ENCODE measurements around the gene MRPL22. TPM values are rescaled to one million over a fixed set of nuclear protein-coding genes. Genes with fewer than 3 reads are reported as not detected.

Gene MRPL22
- total and polyA plus RNA-seq, 7 donors: 13.8 to 73.1 (median 40.0) TPM

GRCh38 chr5:154945695-154946301 is 4.9 kb downstream of the MRPL22 start:
- Histone ChIP-seq H3K4me1 (peaks cover 0 to 47% (median 25%) of the 10 kb centered on the region in 4 donors), H3K9me3 (no peaks in the 10 kb centered on the region), H3K27ac (no peak overlapping the region), H3K27me3 (no peaks in the 10 kb centered on the region), H3K36me3 (peaks cover 0 to 6% (median 0%) of the 10 kb centered on the region in 4 donors), H3K4me3 (no peak overlapping the region)
- intact Hi-C loops (cut with DNase I): loop anchor here (10.0 kb wide), 2 partner anchors 261 to 291 kb away; no protein-coding TSS in a partner anchor
- no peak for DNase-seq
- WGBS, 2 donors: 95 to 96% methylated on average over 2 of the region's 2 CpGs
- no peak for TF ChIP-seq POLR2A (IDR thresholded peaks at IDR 0.05)
- TF ChIP-seq, protein P1, sequence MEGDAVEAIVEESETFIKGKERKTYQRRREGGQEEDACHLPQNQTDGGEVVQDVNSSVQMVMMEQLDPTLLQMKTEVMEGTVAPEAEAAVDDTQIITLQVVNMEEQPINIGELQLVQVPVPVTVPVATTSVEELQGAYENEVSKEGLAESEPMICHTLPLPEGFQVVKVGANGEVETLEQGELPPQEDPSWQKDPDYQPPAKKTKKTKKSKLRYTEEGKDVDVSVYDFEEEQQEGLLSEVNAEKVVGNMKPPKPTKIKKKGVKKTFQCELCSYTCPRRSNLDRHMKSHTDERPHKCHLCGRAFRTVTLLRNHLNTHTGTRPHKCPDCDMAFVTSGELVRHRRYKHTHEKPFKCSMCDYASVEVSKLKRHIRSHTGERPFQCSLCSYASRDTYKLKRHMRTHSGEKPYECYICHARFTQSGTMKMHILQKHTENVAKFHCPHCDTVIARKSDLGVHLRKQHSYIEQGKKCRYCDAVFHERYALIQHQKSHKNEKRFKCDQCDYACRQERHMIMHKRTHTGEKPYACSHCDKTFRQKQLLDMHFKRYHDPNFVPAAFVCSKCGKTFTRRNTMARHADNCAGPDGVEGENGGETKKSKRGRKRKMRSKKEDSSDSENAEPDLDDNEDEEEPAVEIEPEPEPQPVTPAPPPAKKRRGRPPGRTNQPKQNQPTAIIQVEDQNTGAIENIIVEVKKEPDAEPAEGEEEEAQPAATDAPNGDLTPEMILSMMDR (IDR thresholded peaks at IDR 0.05): peak in 3 of 4 experiments; percentile 21 to 52 (median 43)

- no peak overlapping the region for H3K27ac ChIP-seq
- H3K4me3 ChIP-seq: no peak overlapping the region
- peaks cover 0 to 11% (median 0%) of the 10 kb centered on the region in 4 donors for H3K36me3 ChIP-seq
- no peak for DNase-seq
- no peaks in the 10 kb centered on the region for H3K9me3 ChIP-seq
- intact Hi-C loops (cut with DNase I): loop anchor here (10.0 kb wide), 2 partner anchors 263 to 293 kb away; no protein-coding TSS in a partner anchor
- H3K4me1 ChIP-seq: peaks cover 0 to 34% (median 11%) of the 10 kb centered on the region in 4 donors
- H3K27me3 ChIP-seq: no peaks in the 10 kb centered on the region
- 88 to 91% methylated on average over 6 of the region's 6 CpGs for WGBS, 2 donors
- TF ChIP-seq POLR2AphosphoS5 (IDR thresholded peaks at IDR 0.05) (no peak), POLR2A (IDR thresholded peaks at IDR 0.05) (no peak), EP300 (IDR thresholded peaks at IDR 0.05) (no peak)
- TF ChIP-seq, protein P1 (IDR thresholded peaks at IDR 0.05): no peak
Measured at GRCh38 chr5:154947778-154948177, 6.9 kb downstream of the MRPL22 start.

DNA sequence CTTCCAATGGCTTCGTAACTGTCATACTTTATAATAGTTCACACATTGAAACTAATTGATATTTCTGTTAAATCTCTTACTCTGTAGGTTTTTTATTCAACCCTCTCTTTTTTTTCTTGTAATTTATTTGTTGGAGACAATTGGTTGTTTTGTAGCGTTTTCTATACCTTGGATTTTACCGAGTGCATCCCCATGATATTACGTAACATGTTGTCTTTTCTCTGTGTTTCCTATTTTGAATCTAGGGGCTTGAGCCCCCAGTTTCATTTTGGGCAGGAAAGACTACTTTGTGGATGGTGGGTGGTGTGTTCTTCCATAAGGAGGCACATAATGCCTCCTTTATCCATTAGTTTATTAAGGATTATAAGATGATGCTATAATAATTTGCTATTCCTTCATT is 7.4 kb downstream of the MRPL22 start:
- Histone ChIP-seq H3K36me3 (peaks cover 0 to 13% (median 0%) of the 10 kb centered on the region in 4 donors), H3K4me1 (peaks cover 0 to 28% (median 7%) of the 10 kb centered on the region in 4 donors), H3K27ac (no peak overlapping the region), H3K4me3 (no peak overlapping the region), H3K27me3 (no peaks in the 10 kb centered on the region), H3K9me3 (no peaks in the 10 kb centered on the region)
- DNase-seq: no peak
- 92 to 97% methylated on average over 4 of the region's 4 CpGs for WGBS, 2 donors
- intact Hi-C loops (cut with DNase I): loop anchor here (10.0 kb wide), 2 partner anchors 264 to 294 kb away; no protein-coding TSS in a partner anchor
- TF ChIP-seq, protein P1 (IDR thresholded peaks at IDR 0.05): no peak
- no peak for TF ChIP-seq POLR2A (IDR thresholded peaks at IDR 0.05)
- no peak for TF ChIP-seq EP300 (IDR thresholded peaks at IDR 0.05)
- TF ChIP-seq POLR2AphosphoS5 (IDR thresholded peaks at IDR 0.05): no peak

DNA sequence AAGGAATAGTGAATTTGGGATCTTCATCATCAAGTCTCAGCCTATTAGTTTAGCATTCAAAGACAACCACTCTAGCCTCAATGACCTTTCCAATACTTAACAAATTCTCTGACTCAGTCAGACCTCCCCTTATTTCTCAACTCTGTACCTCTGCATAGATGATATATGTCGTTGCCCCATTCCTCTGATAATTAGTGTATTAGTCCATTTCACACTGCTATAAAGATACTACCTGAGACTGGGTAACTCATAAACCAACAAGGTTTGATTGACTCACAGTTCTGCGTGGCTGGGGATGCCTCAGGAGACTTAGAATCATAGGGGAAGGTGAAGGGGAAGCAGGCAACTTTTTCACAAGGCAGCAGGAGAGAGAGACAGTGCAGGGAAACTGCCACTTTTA is 8.9 kb downstream of the MRPL22 start:
- DNase-seq: no peak
- WGBS, 2 donors: 71 to 80% methylated on average over 2 of the region's 2 CpGs
- TF ChIP-seq POLR2AphosphoS5 (IDR thresholded peaks at IDR 0.05) (no peak), POLR2A (IDR thresholded peaks at IDR 0.05) (no peak), EP300 (IDR thresholded peaks at IDR 0.05) (no peak)
- TF ChIP-seq, protein P1 (IDR thresholded peaks at IDR 0.05): no peak
- intact Hi-C loops (cut with DNase I): loop anchor here (10.0 kb wide), 2 partner anchors 265 to 295 kb away; no protein-coding TSS in a partner anchor
- Histone ChIP-seq H3K4me1 (peaks cover 0 to 27% (median 7%) of the 10 kb centered on the region in 4 donors), H3K9me3 (no peaks in the 10 kb centered on the region), H3K4me3 (no peak overlapping the region), H3K27ac (no peak overlapping the region), H3K27me3 (no peaks in the 10 kb centered on the region), H3K36me3 (peaks cover 0 to 12% (median 0%) of the 10 kb centered on the region in 4 donors)
